ENCODE measurements around the gene ALPI. TPM values are rescaled to one million over a fixed set of nuclear protein-coding genes. Genes with fewer than 3 reads are reported as not detected.
A peak's percentile ranks its signal among the peaks of the same experiment; 100 is the strongest.

The ALPI gene
- total and polyA plus RNA-seq, 4 donors, result 0.18 to 19.9 TPM; not detected in 2

- H3K9me3 ChIP-seq (ENCODE audit: control insufficient read depth, low read length), result no peaks in the 10 kb centered on the region
- intact Hi-C loops (cut with DNase I), result no loop called here
- no peaks in the 10 kb centered on the region for H3K36me3 ChIP-seq (ENCODE audit: control insufficient read depth in 1 of 2, insufficient read depth in 2 of 2, low read length in 1 of 2)
- DNase-seq (no peak), ATAC-seq (ENCODE audit: low FRiP score) (no peak)
- H3K4me3 ChIP-seq (ENCODE audit: low read length in 2 of 2), result no peak overlapping the region
- H3K27ac ChIP-seq (ENCODE audit: low read depth in 1 of 2, low read length in 2 of 2), result no peak overlapping the region
- H3K4me1 ChIP-seq (ENCODE audit: control insufficient read depth in 1 of 2, insufficient read depth in 2 of 2, low read length in 2 of 2), result no peaks in the 10 kb centered on the region
- 82 to 87% methylated on average over 8 of the region's 8 CpGs for WGBS, 2 donors
- H3K27me3 ChIP-seq (ENCODE audit: control insufficient read depth in 1 of 2, insufficient read depth in 2 of 2, low read length in 1 of 2), result no peaks in the 10 kb centered on the region
These were observed 40.7 kb upstream of the ALPI start for GRCh38 chr2:232415138-232415690.

- ATAC-seq (ENCODE audit: low FRiP score) (no peak), DNase-seq (no peak)
- H3K4me1 ChIP-seq (ENCODE audit: control insufficient read depth in 1 of 2, insufficient read depth in 2 of 2, low read length in 2 of 2), result no peaks in the 10 kb centered on the region
- H3K36me3 ChIP-seq (ENCODE audit: control insufficient read depth in 1 of 2, insufficient read depth in 2 of 2, low read length in 1 of 2), result no peaks in the 10 kb centered on the region
- intact Hi-C loops (cut with DNase I), result no loop called here
- no peak overlapping the region for H3K27ac ChIP-seq (ENCODE audit: low read depth in 1 of 2, low read length in 2 of 2)
- H3K4me3 ChIP-seq (ENCODE audit: low read length in 2 of 2), result no peak overlapping the region
- no peaks in the 10 kb centered on the region for H3K9me3 ChIP-seq (ENCODE audit: control insufficient read depth, low read length)
- no peaks in the 10 kb centered on the region for H3K27me3 ChIP-seq (ENCODE audit: control insufficient read depth in 1 of 2, insufficient read depth in 2 of 2, low read length in 1 of 2)
- 93 to 97% methylated on average over 12 of the region's 12 CpGs for WGBS, 2 donors
These were observed 40.0 kb upstream of the ALPI start for GRCh38 chr2:232415736-232416520.

- no peak for DNase-seq
- intact Hi-C loops (cut with DNase I), result no loop called here
These were observed 39.2 kb upstream of the ALPI start for GRCh38 chr2:232416521-232417470.

GRCh38 chr2:232417489-232417888 lies 38.5 kb upstream of the ALPI start:
- 84 to 85% methylated on average over 5 of the region's 5 CpGs for WGBS, 2 donors
- no peaks in the 10 kb centered on the region for H3K4me1 ChIP-seq (ENCODE audit: control insufficient read depth in 1 of 2, insufficient read depth in 2 of 2, low read length in 2 of 2)
- ATAC-seq (ENCODE audit: low FRiP score), result no peak
- no peak overlapping the region for H3K27ac ChIP-seq (ENCODE audit: low read depth in 1 of 2, low read length in 2 of 2)
- H3K27me3 ChIP-seq (ENCODE audit: control insufficient read depth in 1 of 2, insufficient read depth in 2 of 2, low read length in 1 of 2), result no peaks in the 10 kb centered on the region
- no peak overlapping the region for H3K4me3 ChIP-seq (ENCODE audit: low read length in 2 of 2)
- no peak for DNase-seq
- H3K36me3 ChIP-seq (ENCODE audit: control insufficient read depth in 1 of 2, insufficient read depth in 2 of 2, low read length in 1 of 2), result no peaks in the 10 kb centered on the region
- intact Hi-C loops (cut with DNase I), result no loop called here
- H3K9me3 ChIP-seq (ENCODE audit: control insufficient read depth, low read length), result peaks cover 1% of the 10 kb centered on the region

More at GRCh38 chr2:232416521-232417470, 39.2 kb upstream of the ALPI start:
- Histone ChIP-seq H3K9me3 (ENCODE audit: control insufficient read depth, low read length) (no peaks in the 10 kb centered on the region), H3K4me3 (ENCODE audit: low read length in 2 of 2) (no peak overlapping the region), H3K27me3 (ENCODE audit: control insufficient read depth in 1 of 2, insufficient read depth in 2 of 2, low read length in 1 of 2) (no peaks in the 10 kb centered on the region), H3K36me3 (ENCODE audit: control insufficient read depth in 1 of 2, insufficient read depth in 2 of 2, low read length in 1 of 2) (no peaks in the 10 kb centered on the region), H3K27ac (ENCODE audit: low read depth in 1 of 2, low read length in 2 of 2) (no peak overlapping the region), H3K4me1 (ENCODE audit: control insufficient read depth in 1 of 2, insufficient read depth in 2 of 2, low read length in 2 of 2) (no peaks in the 10 kb centered on the region)
- 93% methylated on average over 17 of the region's 17 CpGs for WGBS, 2 donors
- ATAC-seq (ENCODE audit: low FRiP score), result no peak

GRCh38 chr2:232418056-232418455 lies 37.9 kb upstream of the ALPI start:
- 70 to 73% methylated on average over 6 of the region's 6 CpGs for WGBS, 2 donors
- intact Hi-C loops (cut with DNase I), result no loop called here
- DNase-seq, result no peak

GRCh38 chr2:232418466-232419244 lies 37.3 kb upstream of the ALPI start:
- 2 to 3% methylated on average over 45 to 49 of the region's 49 CpGs for WGBS, 2 donors
- Histone ChIP-seq H3K27ac (ENCODE audit: low read depth in 1 of 2, low read length in 2 of 2) (no peak overlapping the region), H3K4me1 (ENCODE audit: control insufficient read depth in 1 of 2, insufficient read depth in 2 of 2, low read length in 2 of 2) (no peaks in the 10 kb centered on the region), H3K36me3 (ENCODE audit: control insufficient read depth in 1 of 2, insufficient read depth in 2 of 2, low read length in 1 of 2) (no peaks in the 10 kb centered on the region), H3K27me3 (ENCODE audit: control insufficient read depth in 1 of 2, insufficient read depth in 2 of 2, low read length in 1 of 2) (no peaks in the 10 kb centered on the region), H3K9me3 (ENCODE audit: control insufficient read depth, low read length) (peaks cover 1% of the 10 kb centered on the region), H3K4me3 (ENCODE audit: low read length in 2 of 2) (no peak overlapping the region)
- DNase-seq (no peak), ATAC-seq (ENCODE audit: low FRiP score) (no peak)
- intact Hi-C loops (cut with DNase I), result no loop called here

More at GRCh38 chr2:232418056-232418455, 37.9 kb upstream of the ALPI start:
- Histone ChIP-seq H3K36me3 (ENCODE audit: control insufficient read depth in 1 of 2, insufficient read depth in 2 of 2, low read length in 1 of 2) (no peaks in the 10 kb centered on the region), H3K27me3 (ENCODE audit: control insufficient read depth in 1 of 2, insufficient read depth in 2 of 2, low read length in 1 of 2) (no peaks in the 10 kb centered on the region), H3K4me3 (ENCODE audit: low read length in 2 of 2) (no peak overlapping the region), H3K27ac (ENCODE audit: low read depth in 1 of 2, low read length in 2 of 2) (no peak overlapping the region), H3K4me1 (ENCODE audit: control insufficient read depth in 1 of 2, insufficient read depth in 2 of 2, low read length in 2 of 2) (no peaks in the 10 kb centered on the region), H3K9me3 (ENCODE audit: control insufficient read depth, low read length) (peaks cover 1% of the 10 kb centered on the region)
- ATAC-seq (ENCODE audit: low FRiP score), result no peak

GRCh38 chr2:232419245-232420072 lies 36.5 kb upstream of the ALPI start:
- no peaks in the 10 kb centered on the region for H3K4me1 ChIP-seq (ENCODE audit: control insufficient read depth in 1 of 2, insufficient read depth in 2 of 2, low read length in 2 of 2)
- no peak overlapping the region for H3K27ac ChIP-seq (ENCODE audit: low read depth in 1 of 2, low read length in 2 of 2)
- peak in 1 of 2 donors; percentile 71 for DNase-seq
- peak; percentile 39 for ATAC-seq (ENCODE audit: low FRiP score)
- no peaks in the 10 kb centered on the region for H3K27me3 ChIP-seq (ENCODE audit: control insufficient read depth in 1 of 2, insufficient read depth in 2 of 2, low read length in 1 of 2)
- intact Hi-C loops (cut with DNase I), result no loop called here
- H3K9me3 ChIP-seq (ENCODE audit: control insufficient read depth, low read length), result peaks cover 1% of the 10 kb centered on the region
- H3K4me3 ChIP-seq (ENCODE audit: low read length in 2 of 2), result no peak overlapping the region
- no peaks in the 10 kb centered on the region for H3K36me3 ChIP-seq (ENCODE audit: control insufficient read depth in 1 of 2, insufficient read depth in 2 of 2, low read length in 1 of 2)
- 2% methylated on average over 73 to 79 of the region's 79 CpGs for WGBS, 2 donors

Measured in aorta (tissue), 5 donors.